Large intestine (tissue), 3 donors: ENCODE measurements around the gene HOXB5. TPM values are rescaled to one million over a fixed set of nuclear protein-coding genes. Genes with fewer than 3 reads are reported as not detected.

ENCODE experiments used
- DNase-seq, 2 donors: peaks; one replicate each; pipeline versions ENCODE4 v3.0.0 to v3.0.0-alpha.2; 2013
- H3K27ac ChIP-seq: one replicate; pipeline ENCODE4 v1.5.1; 2013; ENCODE audit warnings: low read length
- H3K27me3 ChIP-seq: 2 replicates; pipeline ENCODE4 v1.6.1; 2013; ENCODE audit warnings: low read length; ENCODE audit not compliant: control insufficient read depth, insufficient read depth
- H3K36me3 ChIP-seq: 2 replicates; pipeline ENCODE4 v1.6.1; 2013; ENCODE audit warnings: low read length; ENCODE audit not compliant: control insufficient read depth, insufficient read depth
- H3K4me1 ChIP-seq: one replicate; pipeline ENCODE4 v1.6.1; 2013; ENCODE audit warnings: low read length; ENCODE audit not compliant: control insufficient read depth, insufficient read depth
- H3K4me3 ChIP-seq: one replicate; pipeline ENCODE4 v1.5.1; 2013; ENCODE audit warnings: low read length
- H3K9me3 ChIP-seq: one replicate; pipeline ENCODE4 v1.6.1; 2013; ENCODE audit warnings: mild to moderate bottlenecking, low read depth, low read length, moderate library complexity; ENCODE audit not compliant: control insufficient read depth
- WGBS: methylation state at CpG from one replicate; pipeline ENCODE4 v1.1.5; 2013; ENCODE audit warnings: low lambda C conversion rate; ENCODE audit not compliant: insufficient coverage; 5-methylcytosine and 5-hydroxymethylcytosine counted together
- polyA plus RNA-seq: library from polyadenylated mRNA; unstranded; fragments of 120-200 nt; gene quantifications from one replicate; pipeline ENCODE4 v1.2.1, GENCODE V29; 2013

Gene HOXB5
- polyA plus RNA-seq, 1 donor, result 25.7 TPM

DNA sequence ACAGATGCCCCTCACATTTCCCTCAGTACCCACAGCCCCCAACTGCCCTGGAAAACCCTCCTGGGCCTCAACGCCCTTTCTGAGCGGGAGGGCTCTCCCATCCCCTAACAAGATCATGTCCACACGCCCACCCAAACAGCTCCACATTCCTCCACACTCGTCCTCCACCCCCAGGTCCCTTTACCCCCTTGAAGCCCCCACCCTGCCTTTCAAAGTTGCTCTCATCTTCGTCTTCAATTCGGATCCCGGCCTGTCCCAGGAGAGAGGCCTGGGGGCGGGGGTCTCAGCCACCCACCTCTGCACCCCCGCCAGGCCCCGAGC, 29.8 kb downstream of the HOXB5 start:
- Histone ChIP-seq H3K27me3 (peaks cover 80% of the 10 kb centered on the region), H3K4me3 (peak overlapping the region; percentile 10), H3K27ac (peak overlapping the region; percentile 64)

DNA sequence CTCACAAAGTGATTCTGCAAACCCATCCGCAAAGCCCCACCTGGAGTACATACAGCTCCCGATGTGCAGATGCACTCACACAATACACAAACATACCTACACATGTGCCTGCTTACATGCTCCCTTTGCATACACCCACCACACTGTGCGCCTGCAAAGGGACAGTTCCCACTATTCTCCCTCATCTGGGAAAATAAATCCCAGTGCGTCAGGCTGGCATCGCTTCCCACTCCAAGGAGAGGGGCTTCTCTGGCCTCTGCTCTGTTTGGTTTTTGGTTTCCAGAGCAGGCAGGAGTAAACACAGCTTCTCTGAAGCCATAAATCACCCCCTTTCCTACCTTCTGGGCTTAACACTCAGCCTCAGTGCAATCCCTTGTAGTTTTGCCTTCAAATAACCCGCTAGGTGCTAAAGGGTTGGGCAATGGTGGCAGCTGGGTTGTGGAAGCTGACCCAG, 30.2 kb downstream of the HOXB5 start:
- peaks cover 3% of the 10 kb centered on the region for H3K9me3 ChIP-seq
- no CpG with 5 or more reads among the region's 6 CpGs for WGBS
- H3K4me1 ChIP-seq, result peaks cover 34% of the 10 kb centered on the region
- no peak for DNase-seq
- H3K27me3 ChIP-seq, result peaks cover 80% of the 10 kb centered on the region
- peak overlapping the region; percentile 10 for H3K4me3 ChIP-seq
- peaks cover 7% of the 10 kb centered on the region for H3K36me3 ChIP-seq
- peak overlapping the region; percentile 64 for H3K27ac ChIP-seq

More for the DNA sequence above, 29.8 kb downstream of the HOXB5 start:
- peaks cover 3% of the 10 kb centered on the region for H3K9me3 ChIP-seq
- H3K4me1 ChIP-seq, result peaks cover 34% of the 10 kb centered on the region
- WGBS, result no CpG with 5 or more reads among the region's 10 CpGs
- DNase-seq, result no peak
- H3K36me3 ChIP-seq, result peaks cover 7% of the 10 kb centered on the region

DNA sequence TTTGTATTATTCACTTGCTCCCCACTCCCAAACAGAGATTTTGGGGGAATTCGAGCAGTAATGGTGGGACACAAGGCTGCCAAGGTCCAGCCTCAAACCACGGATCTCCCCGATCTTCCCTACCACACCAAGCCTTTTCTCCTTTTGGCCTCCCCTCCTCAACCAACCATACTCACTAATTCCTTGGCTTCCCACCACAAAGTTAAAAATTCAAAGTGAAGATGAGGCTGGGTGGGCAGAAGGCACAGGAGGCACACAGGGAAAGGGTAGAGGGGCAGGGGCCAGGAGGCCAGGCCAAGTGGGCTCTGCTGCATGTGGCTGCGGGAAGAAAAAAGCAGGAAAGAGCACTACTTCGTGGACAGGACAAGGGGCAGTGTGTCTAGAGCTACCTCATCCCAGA, 30.6 kb downstream of the HOXB5 start:
- H3K27me3 ChIP-seq, result peaks cover 80% of the 10 kb centered on the region
- DNase-seq, result no peak
- H3K27ac ChIP-seq, result peak overlapping the region; percentile 64
- WGBS, result no CpG with 5 or more reads among the region's 5 CpGs
- H3K4me3 ChIP-seq, result no peak overlapping the region
- peaks cover 3% of the 10 kb centered on the region for H3K9me3 ChIP-seq
- peaks cover 33% of the 10 kb centered on the region for H3K4me1 ChIP-seq
- H3K36me3 ChIP-seq, result peaks cover 7% of the 10 kb centered on the region

DNA sequence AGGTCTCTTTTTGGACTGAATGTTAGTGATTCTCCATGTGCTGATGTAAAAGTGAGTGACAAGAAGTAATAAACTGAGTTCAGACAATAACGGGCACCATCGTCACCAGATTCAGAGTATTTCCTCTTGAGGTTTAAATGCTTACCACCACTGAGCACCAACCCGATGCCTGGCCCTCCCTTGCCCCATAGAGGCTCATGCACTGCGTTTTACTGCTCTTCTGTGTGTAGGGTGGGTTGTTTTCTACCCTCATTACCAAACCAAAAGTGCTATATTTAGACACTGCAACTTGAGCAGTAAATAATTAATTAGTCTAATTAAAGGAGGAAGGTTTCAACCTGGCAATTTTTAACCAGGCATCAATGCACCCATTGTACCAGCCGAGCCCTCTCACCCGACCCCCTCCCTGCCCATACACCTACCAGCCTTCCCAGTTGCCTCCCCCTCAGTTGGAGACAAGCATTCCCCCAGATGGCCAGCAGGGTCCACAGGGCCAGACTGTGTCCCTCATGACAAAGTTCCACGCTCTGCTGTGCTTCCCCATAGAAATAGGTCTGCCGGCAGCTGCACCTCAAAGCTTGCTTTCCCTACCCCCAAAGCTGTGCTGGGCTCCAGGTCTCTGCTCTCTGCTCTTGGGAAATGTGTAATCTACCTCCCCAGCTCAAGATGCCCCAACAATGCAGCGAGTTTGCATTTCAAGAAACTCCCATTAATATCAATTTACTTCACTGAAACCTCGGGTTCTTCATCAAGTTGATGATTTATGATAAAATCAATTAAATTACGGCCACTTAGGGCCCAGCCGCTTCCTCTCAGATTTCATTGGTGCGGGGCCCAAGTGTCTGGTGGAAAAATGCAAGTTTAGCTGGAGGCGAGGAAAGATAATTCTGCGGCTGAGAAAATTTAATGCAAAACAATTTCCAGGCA, 31.4 kb downstream of the HOXB5 start:
- peaks cover 3% of the 10 kb centered on the region for H3K9me3 ChIP-seq
- peak overlapping the region; percentile 64 for H3K27ac ChIP-seq
- H3K4me3 ChIP-seq, result no peak overlapping the region
- DNase-seq, result no peak
- peaks cover 80% of the 10 kb centered on the region for H3K27me3 ChIP-seq
- H3K4me1 ChIP-seq, result peaks cover 30% of the 10 kb centered on the region
- 73% methylated on average over 3 of the region's 15 CpGs for WGBS
- H3K36me3 ChIP-seq, result peaks cover 7% of the 10 kb centered on the region

DNA sequence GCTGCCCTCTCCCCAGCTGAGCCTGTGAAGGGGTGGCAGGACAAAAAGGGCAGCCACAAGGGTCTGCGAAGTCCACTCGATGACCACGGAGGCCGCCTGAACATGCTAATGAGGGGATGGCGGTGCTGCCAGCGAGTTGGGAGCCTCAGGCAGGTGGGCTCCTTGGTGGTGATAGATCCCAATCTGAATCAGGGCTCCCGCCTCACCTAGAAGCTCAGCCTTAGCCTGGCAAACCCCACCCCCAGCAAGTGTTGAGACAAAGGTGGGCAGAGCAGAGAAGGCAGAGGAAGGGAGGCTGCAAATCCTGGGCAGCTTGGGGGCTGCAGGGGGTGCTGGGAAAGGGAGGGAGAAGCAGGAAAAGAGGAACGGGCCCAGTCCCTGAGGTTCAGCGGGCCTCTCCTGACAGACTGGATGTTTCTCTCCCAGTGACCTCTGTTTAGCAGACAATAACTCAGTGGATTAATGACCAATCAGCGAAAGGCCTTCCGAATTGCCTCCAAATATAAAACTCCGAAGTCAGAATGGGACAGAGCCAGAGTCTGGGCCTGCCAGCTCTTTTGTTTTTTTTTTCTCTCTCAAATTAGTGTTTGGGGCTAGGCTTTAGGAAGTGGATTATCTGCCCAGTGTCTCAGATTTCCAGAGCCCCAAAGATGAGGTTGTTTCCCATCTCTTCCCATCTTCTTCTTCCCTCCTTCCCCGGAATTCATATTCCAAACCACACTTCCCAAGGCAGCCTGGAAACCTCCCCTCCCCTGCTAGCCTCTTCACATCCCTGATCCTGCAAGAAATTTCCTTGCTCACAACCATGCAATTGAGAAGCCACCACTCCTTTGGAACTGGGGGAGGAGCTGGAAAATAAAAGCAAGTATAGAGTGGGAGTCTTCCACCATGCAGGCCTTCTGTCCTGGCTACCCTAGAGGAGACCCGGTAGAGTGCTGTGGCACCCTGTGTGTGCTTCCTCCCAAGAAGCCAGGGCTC, 33.5 kb downstream of the HOXB5 start:
- peaks cover 30% of the 10 kb centered on the region for H3K4me1 ChIP-seq
- 57% methylated on average over 1 of the region's 14 CpGs for WGBS
- H3K36me3 ChIP-seq, result peaks cover 7% of the 10 kb centered on the region
- H3K9me3 ChIP-seq, result peaks cover 3% of the 10 kb centered on the region
- DNase-seq, result no peak
- H3K27ac ChIP-seq, result peak overlapping the region; percentile 65
- H3K4me3 ChIP-seq, result no peak overlapping the region
- peaks cover 74% of the 10 kb centered on the region for H3K27me3 ChIP-seq

DNA sequence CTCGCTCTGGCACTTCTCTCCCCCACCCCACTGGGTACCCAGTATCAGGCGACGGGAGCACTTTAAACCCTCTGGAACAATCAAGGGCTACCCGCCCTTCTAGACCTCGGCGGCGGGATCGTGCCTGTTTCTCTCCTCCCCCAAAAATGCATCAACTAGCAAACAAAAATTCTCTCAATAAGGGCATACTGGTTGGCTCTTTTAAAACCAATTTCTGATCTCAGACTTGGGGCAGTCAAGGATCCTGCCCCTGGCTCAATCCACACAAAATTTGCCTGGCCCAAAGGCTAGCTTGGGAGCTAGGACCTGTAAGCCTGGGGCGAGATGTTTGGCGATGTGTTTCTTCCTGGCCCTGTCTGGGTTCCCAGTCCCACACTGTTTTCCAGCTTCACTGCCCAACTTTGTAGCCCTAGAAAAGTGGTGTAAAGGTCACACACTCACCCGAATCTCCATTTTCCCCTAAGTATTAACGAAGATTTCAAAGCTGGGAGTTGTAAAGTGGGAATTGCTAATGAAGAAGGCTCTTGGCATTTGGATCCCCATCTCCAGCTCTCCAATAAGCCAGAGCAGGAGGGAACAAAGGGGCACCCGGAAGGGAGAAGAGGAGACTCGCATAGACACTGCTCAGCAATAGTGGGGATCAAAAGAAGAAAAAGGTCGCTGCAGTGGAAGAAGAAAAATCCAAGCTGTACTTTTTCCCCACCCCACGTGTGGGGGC, 34.3 kb downstream of the HOXB5 start:
- Histone ChIP-seq H3K4me3 (no peak overlapping the region), H3K9me3 (peaks cover 4% of the 10 kb centered on the region), H3K27me3 (peaks cover 74% of the 10 kb centered on the region), H3K27ac (peak overlapping the region; percentile 65), H3K36me3 (peaks cover 7% of the 10 kb centered on the region), H3K4me1 (peaks cover 28% of the 10 kb centered on the region)
- WGBS, result no CpG with 5 or more reads among the region's 16 CpGs
- DNase-seq, result no peak

DNA sequence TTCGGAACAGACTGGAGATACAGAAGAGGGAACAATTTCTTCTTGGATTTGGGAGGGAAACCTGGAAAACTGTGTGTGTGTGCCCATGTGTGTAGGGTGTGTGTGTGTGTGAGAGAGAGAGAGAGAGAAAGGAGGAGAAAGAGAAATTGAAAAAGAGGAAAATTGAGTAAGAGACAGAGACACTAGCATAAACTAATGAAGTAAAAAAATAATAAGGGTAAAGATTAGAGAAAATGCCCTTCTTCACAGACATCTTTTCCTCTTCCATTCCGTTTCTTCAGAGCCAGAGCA, 34.8 kb downstream of the HOXB5 start:
- DNase-seq, result no peak
- Histone ChIP-seq H3K27ac (peak overlapping the region; percentile 65), H3K4me1 (peaks cover 26% of the 10 kb centered on the region), H3K27me3 (peaks cover 76% of the 10 kb centered on the region), H3K36me3 (peaks cover 7% of the 10 kb centered on the region), H3K9me3 (peaks cover 4% of the 10 kb centered on the region), H3K4me3 (no peak overlapping the region)
- 100% methylated on average over 1 of the region's 2 CpGs for WGBS

DNA sequence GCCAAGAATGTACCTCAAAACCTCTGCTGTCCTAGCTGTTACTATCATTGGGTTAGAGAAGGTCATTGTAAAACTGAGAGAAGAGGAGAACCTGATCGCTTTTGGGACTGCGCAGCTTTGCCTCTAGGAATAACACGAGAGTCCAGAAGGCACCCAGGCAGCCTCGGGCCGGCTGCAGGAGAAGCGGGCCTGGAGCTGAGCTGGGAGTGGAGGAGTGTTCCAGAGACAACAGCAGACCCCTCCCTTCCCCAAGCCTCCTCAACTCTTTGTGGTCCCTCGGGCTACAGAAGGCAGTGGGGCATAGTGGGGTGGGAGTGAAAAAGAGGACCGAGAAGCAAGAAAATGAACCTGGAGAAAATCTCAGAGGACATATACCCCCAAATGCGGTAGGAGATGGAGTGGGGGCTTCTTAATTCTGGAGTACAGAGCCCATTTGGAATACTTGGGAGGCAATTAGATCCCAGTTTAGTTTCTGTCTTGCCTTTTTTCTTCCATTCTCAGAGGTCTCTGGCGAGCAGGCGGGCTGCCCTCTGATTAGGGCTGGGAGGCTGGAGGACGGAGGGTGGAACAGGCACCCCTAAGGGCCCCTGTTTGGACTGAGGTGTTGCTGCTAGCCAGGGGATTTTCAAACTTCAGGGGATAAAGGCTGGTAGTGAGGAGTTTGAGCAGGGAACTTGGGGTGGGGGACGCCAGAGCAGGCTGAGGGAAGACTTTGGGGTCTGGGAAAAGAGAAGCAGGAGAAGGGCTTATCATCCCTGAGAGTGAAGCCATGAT, 35.3 kb downstream of the HOXB5 start:
- H3K9me3 ChIP-seq, result peaks cover 4% of the 10 kb centered on the region
- H3K36me3 ChIP-seq, result peaks cover 7% of the 10 kb centered on the region
- peak overlapping the region; percentile 65 for H3K27ac ChIP-seq
- DNase-seq, result no peak
- peaks cover 73% of the 10 kb centered on the region for H3K27me3 ChIP-seq
- peaks cover 20% of the 10 kb centered on the region for H3K4me1 ChIP-seq
- WGBS, result no CpG with 5 or more reads among the region's 13 CpGs
- no peak overlapping the region for H3K4me3 ChIP-seq

DNA sequence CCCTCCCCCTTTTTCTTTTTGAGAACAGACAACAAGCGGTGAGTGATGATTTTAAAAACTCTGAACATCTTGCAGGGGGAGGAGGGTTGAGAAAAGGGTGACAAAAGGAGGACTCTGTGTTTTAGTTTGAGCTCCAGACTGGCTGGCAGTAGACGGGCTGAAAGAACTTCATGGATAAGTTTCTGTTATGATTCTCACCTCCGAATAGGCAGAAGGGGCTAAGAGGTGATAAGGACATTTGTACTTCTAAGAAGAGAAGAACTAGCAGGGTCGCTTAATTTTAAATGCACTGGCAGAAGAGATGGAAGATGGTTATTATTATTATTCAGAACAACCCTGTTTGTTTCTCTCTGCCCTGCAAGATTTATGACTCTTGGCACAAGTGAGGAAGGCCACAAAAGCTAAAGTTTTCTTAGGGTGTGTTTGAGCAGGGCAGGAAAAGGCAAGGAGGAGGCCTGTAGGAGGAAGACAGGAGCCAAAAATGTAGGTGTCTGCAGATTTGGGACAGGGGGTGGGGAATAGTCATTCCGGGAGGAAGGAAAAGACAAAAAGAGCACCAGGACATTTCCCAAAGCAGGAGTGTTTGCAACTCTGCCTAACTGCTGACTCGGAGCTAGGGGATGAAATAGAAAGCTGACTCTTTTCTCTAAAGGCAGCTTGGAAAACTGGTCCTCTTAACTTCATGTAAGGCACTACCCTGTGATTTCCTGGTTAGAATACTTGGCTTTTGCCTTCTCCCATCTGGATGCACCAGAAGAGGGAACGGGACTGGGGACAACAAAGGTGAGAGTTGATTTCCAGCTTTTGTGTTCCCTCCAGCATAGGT, 36.8 kb downstream of the HOXB5 start:
- Histone ChIP-seq H3K4me3 (no peak overlapping the region), H3K9me3 (peaks cover 4% of the 10 kb centered on the region), H3K4me1 (peaks cover 23% of the 10 kb centered on the region)

More for the DNA sequence above, 36.8 kb downstream of the HOXB5 start:
- Histone ChIP-seq H3K36me3 (peaks cover 9% of the 10 kb centered on the region), H3K27ac (peak overlapping the region; percentile 65), H3K27me3 (peaks cover 71% of the 10 kb centered on the region)
- DNase-seq, result no peak
- WGBS, result 100% methylated on average over 1 of the region's 7 CpGs
